EH (cell line): ENCODE measurements around the gene CLSTN2.

Source experiments
- DNase-seq: peaks from one replicate; pipeline ENCODE4 v3.0.0-alpha.2; 2015; ENCODE audit warnings: low read depth

Gene CLSTN2

DNA sequence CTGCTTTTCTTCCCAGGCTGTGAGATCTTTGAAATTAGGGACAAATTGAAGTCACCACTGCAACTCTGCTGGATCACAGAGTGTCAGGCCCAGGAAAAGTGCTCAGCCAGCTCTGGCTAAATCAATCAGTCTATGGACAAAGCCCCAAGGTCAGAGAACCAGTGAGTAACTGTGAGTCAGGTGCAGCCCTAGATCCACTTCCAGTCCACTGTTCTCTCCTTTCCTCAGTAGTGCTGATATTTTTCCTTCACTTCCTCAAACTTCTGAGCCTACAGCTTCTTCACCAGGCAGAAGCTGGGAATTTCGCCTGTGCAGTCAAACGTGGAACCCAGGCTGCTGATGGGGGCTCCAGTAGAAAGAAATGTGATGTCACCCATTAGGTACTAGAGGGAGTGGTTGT, 667.8 kb downstream of the CLSTN2 start:
- DNase-seq = no peak

- no peak for DNase-seq
Observed at GRCh38 chr3:140603766-140604165, 668.8 kb downstream of the CLSTN2 start.

- DNase-seq = no peak
Observed at GRCh38 chr3:140610544-140610943, 675.6 kb downstream of the CLSTN2 start.

DNA sequence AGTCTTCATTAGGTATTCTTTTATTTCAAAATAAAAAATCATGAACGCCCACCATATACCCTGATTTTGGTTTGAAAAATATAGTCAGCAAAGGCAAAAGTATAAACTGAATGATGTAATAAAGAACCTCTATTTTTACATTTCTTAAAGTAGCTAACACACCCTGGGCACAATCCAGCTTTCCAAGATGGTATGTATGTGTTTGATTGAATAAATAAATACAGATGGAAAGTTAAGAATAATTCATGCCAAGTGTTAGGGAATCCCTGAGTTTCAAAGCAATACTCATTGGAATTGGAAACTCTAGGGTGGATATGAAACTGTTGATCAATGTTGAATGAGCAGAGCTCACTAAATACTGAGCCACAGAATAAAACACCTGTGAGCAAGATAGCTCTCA, 679.0 kb downstream of the CLSTN2 start:
- DNase-seq = no peak

GRCh38 chr3:140617135-140617534, 682.1 kb downstream of the CLSTN2 start:
- DNase-seq = no peak

GRCh38 chr3:140626856-140627255, 691.9 kb downstream of the CLSTN2 start:
- no peak for DNase-seq
